Breast epithelium (tissue), 4 donors: Measurements from ENCODE around the gene SLC4A9. TPM values are rescaled to one million over a fixed set of nuclear protein-coding genes. Genes with fewer than 3 reads are reported as not detected.
A peak's percentile ranks its signal among the peaks of the same experiment; 100 is the strongest.
"Not testable (repeated sequence)": the region's sequence is repeated elsewhere in the genome, so short reads cannot be mapped to it uniquely, and the experiment has no call there.

ENCODE experiments used
- DNase-seq, 2 donors: peaks; one replicate each; pipeline ENCODE4 v3.0.0-alpha.2; 2019; ENCODE audit warnings: low spot score in 2 of 2
- H3K27ac ChIP-seq, 2 donors: fragments of 200-600 bp; sonication (generic) in 1 of 2; one replicate each; pipeline ENCODE4 v1.5.1; 2016 to 2019; ENCODE audit warnings: mild to moderate bottlenecking in 1 of 2
- H3K27me3 ChIP-seq, 2 donors: fragments of 200-600 bp; sonication (generic) in 1 of 2; one replicate each; pipeline versions ENCODE4 v1.5.1 to v1.6.0; 2017 to 2019; ENCODE audit warnings: control low read depth in 1 of 2, mild to moderate bottlenecking in 1 of 2
- H3K36me3 ChIP-seq: fragments of 200-600 bp; one replicate; pipeline ENCODE4 v1.5.1; 2019
- H3K4me1 ChIP-seq, 2 donors: fragments of 200-600 bp; sonication (generic); one replicate each; pipeline ENCODE4 v1.5.1; 2016 to 2019; ENCODE audit warnings: control low read depth in 1 of 2
- H3K4me3 ChIP-seq, 3 donors: fragments of 200-600 bp; sonication (generic); 1 replicate in 2 of 3; 2 replicates in 1 of 3; pipeline ENCODE4 v1.5.1; 2016 to 2019; ENCODE audit warnings: mild to moderate bottlenecking in 3 of 3, moderate library complexity in 2 of 3
- H3K9me3 ChIP-seq, 2 donors: fragments of 200-600 bp; sonication (generic) in 1 of 2; one replicate each; pipeline ENCODE4 v1.5.1; 2016 to 2019; ENCODE audit warnings: control low read depth in 1 of 2
- POLR2A ChIP-seq: fragments of 450-650 bp; IDR thresholded peaks from one replicate; pipeline ENCODE4 v1.6.1; 2016; ENCODE audit warnings: antibody characterized with exemption, mild to moderate bottlenecking, moderate library complexity
- POLR2AphosphoS5 ChIP-seq, 3 donors: sonication (generic); formaldehyde crosslinking; IDR thresholded peaks; one replicate each; pipeline ENCODE4 v1.6.1; 2017; ENCODE audit warnings: antibody characterized with exemption in 3 of 3
- intact Hi-C: fragments of 100-400 bp; cut with DNase I; formaldehyde crosslinking; loops from one replicate; pipeline ENCODE4 v1.15.1; 2023; ENCODE audit warnings: low total_unique reads
- total RNA-seq, 3 donors: library from RNA; depleted of rRNA; stranded (reverse); fragments of >200 nt; gene quantifications; one replicate each; pipeline ENCODE4 v1.1.0, GENCODE V29; 2016
- TF ChIP-seq, protein P1 (sequence below), 3 donors: fragments of 450-650 bp; IDR thresholded peaks; one replicate each; pipeline ENCODE4 v1.5.1; 2016 to 2017; ENCODE audit warnings: antibody characterized with exemption in 3 of 3, mild to moderate bottlenecking in 3 of 3, moderate library complexity in 3 of 3

SLC4A9 gene
- total RNA-seq, 3 donors from 2014 or later, result not detected

DNA sequence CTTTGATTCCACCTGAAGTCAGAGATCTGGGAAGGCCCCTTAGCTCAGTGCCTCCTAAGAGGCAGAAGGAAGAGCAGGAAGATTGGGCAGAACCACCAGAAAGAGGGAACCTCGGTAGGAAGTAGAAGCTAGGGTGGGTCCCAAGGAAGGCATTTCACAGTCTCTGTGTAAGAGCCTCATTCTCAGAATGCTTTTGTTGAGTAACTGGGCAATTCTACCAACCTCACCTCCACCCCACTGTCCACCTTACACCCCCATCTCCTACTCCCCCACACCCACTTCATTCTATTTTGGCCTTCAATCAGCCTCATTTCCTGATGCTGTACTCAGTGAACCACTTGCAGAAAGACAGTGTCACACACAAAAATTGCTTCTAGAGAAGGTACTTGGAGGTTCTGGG is 17.1 kb upstream of the SLC4A9 start:
- Histone ChIP-seq H3K36me3 (no peaks in the 10 kb centered on the region), H3K4me3 (no peak overlapping the region), H3K27ac (peak overlapping the region in 1 of 2 donors; percentile 34), H3K9me3 (no peaks in the 10 kb centered on the region), H3K27me3 (no peaks in the 10 kb centered on the region), H3K4me1 (peaks cover 0 to 4% of the 10 kb centered on the region in 2 donors)
- DNase-seq, result no peak
- TF ChIP-seq POLR2AphosphoS5 (IDR thresholded peaks at IDR 0.05) (no peak), POLR2A (no peak)
- TF ChIP-seq, protein P1, sequence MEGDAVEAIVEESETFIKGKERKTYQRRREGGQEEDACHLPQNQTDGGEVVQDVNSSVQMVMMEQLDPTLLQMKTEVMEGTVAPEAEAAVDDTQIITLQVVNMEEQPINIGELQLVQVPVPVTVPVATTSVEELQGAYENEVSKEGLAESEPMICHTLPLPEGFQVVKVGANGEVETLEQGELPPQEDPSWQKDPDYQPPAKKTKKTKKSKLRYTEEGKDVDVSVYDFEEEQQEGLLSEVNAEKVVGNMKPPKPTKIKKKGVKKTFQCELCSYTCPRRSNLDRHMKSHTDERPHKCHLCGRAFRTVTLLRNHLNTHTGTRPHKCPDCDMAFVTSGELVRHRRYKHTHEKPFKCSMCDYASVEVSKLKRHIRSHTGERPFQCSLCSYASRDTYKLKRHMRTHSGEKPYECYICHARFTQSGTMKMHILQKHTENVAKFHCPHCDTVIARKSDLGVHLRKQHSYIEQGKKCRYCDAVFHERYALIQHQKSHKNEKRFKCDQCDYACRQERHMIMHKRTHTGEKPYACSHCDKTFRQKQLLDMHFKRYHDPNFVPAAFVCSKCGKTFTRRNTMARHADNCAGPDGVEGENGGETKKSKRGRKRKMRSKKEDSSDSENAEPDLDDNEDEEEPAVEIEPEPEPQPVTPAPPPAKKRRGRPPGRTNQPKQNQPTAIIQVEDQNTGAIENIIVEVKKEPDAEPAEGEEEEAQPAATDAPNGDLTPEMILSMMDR (IDR thresholded peaks at IDR 0.05), result no peak
- intact Hi-C loops, result no loop called here

DNA sequence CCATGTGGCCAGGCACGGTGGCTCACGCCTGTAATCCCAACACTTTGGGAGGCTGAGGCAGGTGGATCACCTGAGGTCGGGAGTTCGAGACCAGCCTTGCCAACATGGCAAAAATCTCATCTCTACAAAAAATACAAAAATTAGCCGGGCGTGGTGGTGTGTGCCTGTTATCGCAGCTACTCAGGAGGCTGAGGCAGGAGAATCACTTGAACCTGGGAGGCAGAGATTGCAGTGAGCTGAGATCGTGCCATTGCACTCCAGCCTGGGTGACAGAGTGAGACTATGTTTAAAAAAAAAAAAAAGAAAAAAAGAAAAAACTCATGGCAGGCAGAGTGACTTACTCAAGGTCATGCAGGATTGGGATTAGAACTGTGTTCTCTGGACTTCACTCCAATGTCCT is 16.1 kb upstream of the SLC4A9 start:
- H3K4me1 ChIP-seq, intact Hi-C loops, DNase-seq, H3K27me3 ChIP-seq, H3K4me3 ChIP-seq, H3K9me3 ChIP-seq, H3K36me3 ChIP-seq: not testable (repeated sequence)
- peak overlapping the region in 1 of 2 donors; percentile 30 for H3K27ac ChIP-seq

GRCh38 chr5:140344683-140345423 is 15.1 kb upstream of the SLC4A9 start:
- H3K4me3 ChIP-seq, result peak overlapping the region; percentile 73 to 82 (median 76)
- H3K27me3 ChIP-seq, result no peaks in the 10 kb centered on the region
- H3K27ac ChIP-seq, result peak overlapping the region; percentile 79 to 85
- intact Hi-C loops, result no loop called here
- TF ChIP-seq POLR2A (no peak), POLR2AphosphoS5 (IDR thresholded peaks at IDR 0.05) (no peak)
- TF ChIP-seq, protein P1 (IDR thresholded peaks at IDR 0.05), result no peak
- no peaks in the 10 kb centered on the region for H3K9me3 ChIP-seq
- no peaks in the 10 kb centered on the region for H3K36me3 ChIP-seq
- peaks cover 0 to 4% of the 10 kb centered on the region in 2 donors for H3K4me1 ChIP-seq
- DNase-seq, result no peak

DNA sequence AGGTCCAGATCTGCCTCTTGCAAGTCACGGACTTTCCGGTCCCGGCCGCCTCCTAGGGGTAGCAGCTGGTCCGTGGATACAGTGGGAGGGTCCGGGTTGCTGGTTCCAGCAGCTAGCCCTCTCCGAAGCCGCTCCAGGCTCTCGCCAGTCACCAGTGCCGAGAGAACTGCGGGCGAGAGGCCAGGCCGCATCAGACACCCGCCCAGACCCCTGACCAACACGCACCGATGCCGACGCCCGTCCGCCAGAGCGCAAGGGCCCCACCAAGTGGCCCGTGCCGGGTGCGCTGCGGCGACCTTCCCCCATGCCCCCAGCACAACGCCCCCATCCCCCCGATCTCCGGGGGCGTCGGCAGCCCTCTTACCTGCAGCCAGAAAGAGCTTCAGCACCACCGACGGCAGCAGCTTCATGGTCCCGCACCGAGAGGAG is 14.1 kb upstream of the SLC4A9 start:
- DNase-seq, result peak in 1 of 2 donors; percentile 55
- TF ChIP-seq, protein P1 (IDR thresholded peaks at IDR 0.05), result peak in 1 of 3 donors; percentile 22
- no peak for TF ChIP-seq POLR2AphosphoS5 (IDR thresholded peaks at IDR 0.05)
- TF ChIP-seq POLR2A, result no peak
- Histone ChIP-seq H3K9me3 (no peaks in the 10 kb centered on the region), H3K27ac (peak overlapping the region; percentile 79 to 85), H3K36me3 (no peaks in the 10 kb centered on the region), H3K4me1 (peaks cover 0 to 4% of the 10 kb centered on the region in 2 donors), H3K27me3 (no peaks in the 10 kb centered on the region), H3K4me3 (peak overlapping the region; percentile 73 to 82 (median 76))
- intact Hi-C loops, result no loop called here

- intact Hi-C loops, result no loop called here
- TF ChIP-seq POLR2A (no peak), POLR2AphosphoS5 (IDR thresholded peaks at IDR 0.05) (peak; percentile 51 to 78 (median 60))
- TF ChIP-seq, protein P1 (IDR thresholded peaks at IDR 0.05), result peak in 2 of 3 donors; percentile 41 to 45
- Histone ChIP-seq H3K27ac (peak within 1 kb of the TSS; percentile 79 to 85), H3K27me3 (no peaks in the 10 kb centered on the region), H3K9me3 (no peaks in the 10 kb centered on the region), H3K4me3 (peak within 1 kb of the TSS; percentile 73 to 82 (median 76)), H3K36me3 (no peaks in the 10 kb centered on the region), H3K4me1 (peaks cover 0 to 4% of the 10 kb centered on the region in 2 donors)
- DNase-seq, result peak; percentile 62 to 82
These were observed 13.4 kb upstream of the SLC4A9 start, which contains the start of gene HBEGF for GRCh38 chr5:140346348-140347221. TSS of gene HBEGF (minus strand) at chr5:140346603. CDS start at chr5:140346328, 275 bp downstream.
